Measurements from ENCODE around the gene POU6F1. TPM values are rescaled to one million over a fixed set of nuclear protein-coding genes. Genes with fewer than 3 reads are reported as not detected.
A peak's percentile ranks its signal among the peaks of the same experiment; 100 is the strongest.
"Not testable (repeated sequence)": the region's sequence is repeated elsewhere in the genome, so short reads cannot be mapped to it uniquely, and the experiment has no call there.

Gene POU6F1
- total RNA-seq, 1 donor from 2014 or later: 3.0 TPM

DNA sequence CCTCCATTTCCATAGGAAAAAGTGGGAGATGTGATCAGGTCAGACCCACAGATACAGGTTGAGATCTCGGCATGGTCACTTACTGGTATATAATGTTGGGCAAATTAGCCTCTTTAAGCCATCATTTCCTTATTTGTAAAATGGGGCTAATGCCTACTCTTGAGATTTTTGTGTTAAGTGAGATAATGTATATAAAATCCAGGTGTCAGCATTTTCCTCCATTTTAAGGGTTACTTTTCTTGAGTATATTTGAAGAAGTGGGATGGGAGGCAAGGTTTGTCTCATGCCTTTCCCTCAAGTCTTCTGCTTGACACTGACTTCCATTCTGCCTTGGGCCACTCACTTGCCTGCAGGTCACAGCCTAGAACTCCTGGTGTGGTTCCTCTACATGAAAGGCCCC is 10.1 kb upstream of the POU6F1 start:
- no peak for DNase-seq (ENCODE audit: low read depth in 2 of 2)

DNA sequence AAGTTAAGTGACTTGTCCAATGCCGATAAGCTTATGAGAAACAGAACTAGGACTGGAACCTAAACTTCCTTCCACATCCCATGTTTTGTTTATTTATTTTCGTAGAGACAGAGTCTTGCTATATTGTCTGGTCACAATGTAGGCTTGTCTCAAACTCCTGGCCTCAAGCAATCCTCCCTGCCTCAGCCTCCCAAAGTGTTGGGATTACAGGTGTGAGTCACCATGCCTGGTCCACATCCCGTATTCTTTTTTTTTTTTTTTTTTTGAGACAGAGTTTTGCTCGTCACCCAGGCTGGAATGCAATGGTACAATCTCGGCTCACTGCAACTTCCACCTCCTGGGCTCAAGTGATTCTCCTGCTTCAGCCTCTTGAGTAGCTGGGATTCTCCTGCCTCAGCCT is 9.2 kb upstream of the POU6F1 start:
- DNase-seq (ENCODE audit: low read depth in 2 of 2): not testable (repeated sequence)

DNA sequence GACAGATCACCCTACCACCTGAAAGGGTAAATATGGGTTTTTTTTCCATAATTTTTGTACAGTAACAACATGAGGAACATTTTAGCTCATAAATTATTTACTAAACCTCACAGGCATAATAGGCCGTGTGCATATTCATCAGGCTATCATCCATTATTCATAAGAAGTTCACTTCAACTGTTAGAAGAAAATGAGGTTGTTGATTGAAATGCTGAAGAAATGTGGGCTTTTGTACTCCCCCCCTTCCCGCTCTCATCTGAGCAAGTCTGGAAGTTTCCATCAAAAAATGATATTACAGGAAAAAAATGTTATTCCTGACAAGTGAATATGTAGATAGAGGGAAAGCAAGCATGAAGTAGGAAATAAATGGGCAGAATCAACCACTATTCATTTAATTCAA is 7.9 kb upstream of the POU6F1 start:
- no peak for DNase-seq (ENCODE audit: low read depth in 2 of 2)

DNA sequence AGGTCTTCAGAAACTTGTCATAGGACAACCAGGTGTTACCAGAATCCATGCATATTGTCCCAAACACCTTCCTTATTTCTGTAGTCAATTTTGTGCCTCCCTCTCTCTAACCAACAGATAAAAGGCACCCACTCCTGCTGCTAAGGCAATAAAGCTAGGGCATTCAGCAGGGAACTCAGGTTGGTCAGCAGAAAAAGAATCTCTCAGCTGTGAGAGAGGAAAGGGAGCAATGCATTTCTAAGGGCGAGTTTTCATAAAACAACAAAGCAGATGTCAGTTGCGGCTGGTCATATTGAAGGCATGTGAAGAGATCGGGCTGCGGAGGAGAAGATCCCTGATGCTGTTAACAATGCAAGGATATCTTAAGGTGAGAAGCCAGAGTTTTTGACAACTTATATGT is 7.4 kb upstream of the POU6F1 start:
- DNase-seq (ENCODE audit: low read depth in 2 of 2): no peak

DNA sequence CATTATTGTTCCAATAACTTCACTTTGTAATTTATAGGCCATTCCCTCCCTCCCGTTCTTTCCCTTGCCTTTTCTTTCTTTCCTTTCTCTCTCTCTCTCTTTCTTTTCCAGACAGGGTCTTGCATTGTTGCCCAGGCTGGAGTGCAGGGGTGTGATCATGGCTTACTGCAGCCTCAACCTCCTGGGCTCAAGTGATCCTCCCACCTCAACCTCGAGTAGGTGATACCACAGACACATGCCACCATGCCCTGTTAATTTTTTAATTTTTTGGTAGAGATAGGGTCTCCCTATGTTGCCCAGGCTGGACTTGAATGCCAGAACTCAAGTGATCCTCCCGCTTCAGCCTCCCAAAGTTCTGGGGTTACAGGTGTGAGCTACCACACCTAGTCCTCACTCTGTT is 6.8 kb upstream of the POU6F1 start:
- no peak for DNase-seq (ENCODE audit: low read depth in 2 of 2)

DNA sequence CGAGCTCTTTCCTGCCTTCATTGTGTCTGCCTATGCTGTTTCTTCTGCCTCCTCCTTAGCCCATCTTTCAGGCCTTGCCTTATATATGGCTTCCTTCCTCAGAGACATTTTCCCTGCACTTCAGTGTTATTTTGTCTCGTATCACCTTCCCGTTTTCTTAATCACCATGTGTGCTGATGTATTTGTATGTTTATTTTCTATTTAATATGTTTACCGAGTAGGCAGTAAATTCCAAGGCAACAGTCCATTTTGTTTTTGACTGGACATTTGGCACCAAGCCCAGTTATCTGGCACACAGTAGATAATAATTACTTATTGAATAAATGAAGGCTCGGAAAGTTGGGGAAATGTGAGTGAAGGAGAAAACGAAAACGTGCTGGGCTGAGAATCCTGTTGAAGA is 4.6 kb upstream of the POU6F1 start:
- DNase-seq (ENCODE audit: low read depth in 2 of 2): peak; percentile 38 to 69

DNA sequence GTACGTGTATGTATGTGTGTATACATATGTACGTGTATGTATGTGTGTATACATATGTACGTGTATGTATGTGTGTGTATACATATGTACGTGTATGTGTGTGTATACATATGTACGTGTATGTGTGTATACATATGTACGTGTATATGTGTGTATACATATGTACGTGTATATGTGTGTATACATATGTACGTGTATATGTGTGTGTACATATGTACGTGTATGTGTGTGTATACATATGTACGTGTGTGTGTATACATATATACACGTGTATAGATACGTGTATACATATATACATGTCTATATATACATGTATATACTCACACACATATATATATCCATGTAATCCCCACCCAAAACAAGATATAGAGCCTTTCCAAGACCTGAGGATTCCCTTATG is 2.0 kb upstream of the POU6F1 start:
- not testable (repeated sequence) for DNase-seq (ENCODE audit: low read depth in 2 of 2)

DNA sequence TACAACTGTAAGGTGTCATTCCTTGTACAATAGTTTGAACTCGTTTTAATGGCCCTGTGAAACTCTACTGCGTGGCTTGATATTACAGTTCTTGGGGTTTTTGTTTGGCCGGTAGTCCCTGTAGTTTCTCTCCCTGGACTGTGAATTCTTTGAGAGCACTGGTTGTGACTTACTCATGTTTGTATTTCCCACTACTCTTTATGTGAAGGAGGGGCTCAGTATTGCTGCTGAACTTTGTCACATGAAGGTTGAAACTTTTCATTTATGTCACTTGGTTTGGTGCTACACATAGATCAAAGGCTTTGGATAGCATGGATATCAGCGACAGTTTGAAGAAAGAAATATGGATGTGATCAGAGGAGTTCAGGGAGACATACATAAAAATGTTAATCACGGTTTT is 1.5 kb upstream of the POU6F1 start:
- no peak for DNase-seq (ENCODE audit: low read depth in 2 of 2)

DNA sequence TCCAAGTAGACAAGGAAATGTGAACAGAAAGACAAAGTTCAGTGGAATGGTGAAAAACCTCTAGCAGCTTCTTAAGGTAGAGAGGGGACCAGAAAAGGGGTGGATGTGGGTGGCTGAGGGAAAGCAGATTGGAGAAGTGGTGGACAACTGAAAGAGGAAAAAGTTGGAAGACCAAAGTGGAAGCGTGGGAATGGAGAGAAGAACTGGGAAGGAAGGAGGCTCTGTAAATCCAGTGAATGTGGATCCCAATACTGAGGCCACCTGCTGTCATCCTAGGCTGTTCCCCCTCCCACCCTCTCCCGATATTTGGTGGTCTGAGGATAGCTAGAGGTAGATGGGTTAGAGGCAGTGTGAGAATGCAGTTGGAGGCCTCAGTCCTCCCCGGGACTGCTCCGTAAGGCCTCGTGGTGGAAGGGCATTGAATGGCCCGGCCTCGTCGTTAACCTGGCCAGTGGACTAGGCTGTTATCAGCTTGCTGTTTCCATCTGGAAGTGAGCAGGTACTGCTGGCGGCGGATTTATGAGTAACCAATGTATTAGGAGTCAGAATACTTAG is 822 bp upstream of the POU6F1 start:
- DNase-seq (ENCODE audit: low read depth in 2 of 2): peak; percentile 41 to 52

DNA sequence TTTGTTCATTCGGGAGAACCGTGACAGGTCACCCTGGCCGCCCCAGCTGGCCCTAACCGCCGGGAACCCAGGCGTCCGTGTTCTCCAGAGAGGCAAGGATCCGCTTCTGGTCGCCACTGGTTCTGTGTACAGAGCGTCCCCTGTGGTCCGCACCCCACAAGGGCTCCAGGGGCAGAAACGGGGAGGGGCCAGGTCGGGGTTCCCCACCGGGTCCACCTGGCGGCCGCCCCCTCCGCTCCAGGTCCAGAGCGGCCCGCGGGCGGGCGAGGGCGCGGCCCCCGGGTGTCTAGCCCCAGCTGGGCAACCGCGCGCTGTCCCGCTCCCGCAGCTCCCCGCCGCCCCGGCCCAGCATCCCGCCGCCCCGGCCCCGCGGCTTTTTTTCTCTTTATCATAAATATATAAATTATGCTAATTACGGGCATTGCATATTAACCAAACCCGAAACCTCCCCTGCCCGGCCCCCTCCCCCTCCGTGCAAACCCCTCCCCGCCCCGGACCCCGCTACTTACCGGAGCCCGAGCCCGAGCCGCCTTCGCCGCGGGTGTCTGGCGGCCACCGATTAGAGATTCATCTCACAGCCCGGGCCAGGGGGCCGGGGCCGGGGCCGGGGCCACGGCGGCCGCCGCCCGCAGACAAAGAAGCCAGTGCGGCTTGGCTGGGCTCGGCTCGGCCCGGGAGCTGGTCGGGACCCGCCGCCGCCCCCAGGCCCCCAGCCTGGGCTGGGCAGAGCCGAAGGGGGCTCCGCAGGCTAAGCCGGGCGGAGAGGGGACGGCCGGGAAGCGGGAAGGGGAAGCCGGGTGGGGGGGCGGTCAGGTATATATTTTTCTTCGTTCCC is 512 bp downstream of the POU6F1 start:
- peak; percentile 46 to 58 for DNase-seq (ENCODE audit: low read depth in 2 of 2)

DNA sequence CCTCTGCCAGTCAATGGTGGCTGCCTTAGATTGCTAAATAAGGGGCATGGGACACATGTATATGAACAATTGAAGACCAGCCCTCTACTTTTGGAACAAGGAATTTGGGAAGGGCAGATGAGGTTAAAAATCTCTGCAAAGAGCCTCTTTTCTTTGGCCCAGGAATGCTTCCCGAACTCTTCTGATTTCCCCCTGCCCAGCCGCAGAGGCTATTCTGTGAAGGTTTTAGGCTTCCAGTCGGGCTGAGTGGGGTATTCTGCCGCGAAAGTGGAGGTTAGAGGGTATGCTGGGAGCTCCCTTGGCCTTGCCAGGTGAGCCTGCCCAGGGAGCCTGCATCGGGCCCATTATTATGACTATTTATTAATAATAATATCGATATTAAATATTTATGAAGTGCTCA is 1.2 kb downstream of the POU6F1 start:
- DNase-seq (ENCODE audit: low read depth in 2 of 2): no peak

DNA sequence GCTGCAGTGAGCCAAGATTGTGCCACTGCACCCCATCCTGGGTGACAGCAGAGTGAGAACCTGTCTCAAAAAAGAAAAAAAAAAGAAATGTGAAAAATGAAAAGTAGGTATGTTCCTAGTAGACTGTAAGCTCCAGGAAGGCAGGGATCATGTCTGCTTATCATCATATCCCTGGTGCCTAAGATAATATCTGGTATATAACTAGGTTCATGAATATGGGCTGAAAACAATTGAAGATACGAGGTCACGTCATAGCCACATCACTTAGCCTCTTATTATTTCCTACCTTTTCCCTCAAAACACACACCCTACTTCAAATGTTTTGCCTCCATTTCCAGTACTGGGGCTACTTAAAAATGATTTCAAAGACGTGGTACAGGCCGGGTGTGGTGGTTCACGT is 3.0 kb downstream of the POU6F1 start:
- no peak for DNase-seq (ENCODE audit: low read depth in 2 of 2)

DNA sequence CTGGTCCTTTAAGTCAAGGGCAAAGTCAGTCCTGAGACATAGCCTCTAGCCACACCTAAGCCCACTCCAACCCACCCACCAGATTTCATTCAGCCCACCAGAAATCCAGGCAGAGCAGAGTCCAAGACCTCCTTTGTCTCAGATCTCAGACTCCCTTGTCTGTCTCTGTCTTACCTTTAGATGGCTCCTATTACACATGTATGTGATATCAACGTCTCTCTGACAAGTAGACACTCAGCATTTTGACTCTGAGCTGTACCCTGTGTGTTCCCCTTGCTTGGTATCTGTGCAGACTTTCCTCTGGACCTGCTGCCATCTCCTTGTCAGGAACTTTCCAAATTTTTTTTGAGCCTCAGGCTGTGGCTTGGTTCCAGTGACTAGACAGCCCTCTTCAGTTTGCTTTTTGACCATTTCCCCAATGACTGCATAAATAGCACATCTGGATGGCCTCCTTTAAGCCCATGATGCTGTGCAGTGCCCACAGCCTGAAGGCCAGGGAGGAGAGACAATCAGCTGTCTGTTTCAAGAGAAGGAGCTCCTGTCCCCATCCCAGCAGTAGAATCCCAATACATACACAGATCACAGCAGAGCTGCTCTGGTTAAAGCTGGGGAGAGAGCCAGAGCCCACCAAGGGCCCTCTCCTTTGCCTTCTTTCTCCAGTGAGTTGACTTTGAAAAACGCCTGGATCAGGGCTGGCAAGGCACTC is 7.0 kb downstream of the POU6F1 start:
- no peak for DNase-seq (ENCODE audit: low read depth in 2 of 2)

DNA sequence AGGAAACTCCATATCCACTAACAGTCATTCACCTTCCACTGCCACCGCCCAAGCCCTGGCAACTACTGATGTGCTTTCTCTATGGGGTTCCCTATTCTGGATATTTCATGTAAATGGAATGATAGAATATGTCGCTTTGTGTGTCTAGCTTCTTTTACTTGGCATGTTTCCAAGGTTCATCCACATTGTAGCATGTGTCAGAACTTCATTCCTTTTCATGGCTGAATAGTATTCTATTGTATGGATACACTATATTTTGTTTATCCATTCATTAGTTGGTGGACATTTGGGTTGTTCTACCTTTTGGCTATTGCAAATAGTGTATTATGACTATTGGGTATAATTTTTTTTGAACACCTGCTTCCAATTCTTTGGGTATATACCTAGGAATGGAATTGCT is 8.6 kb downstream of the POU6F1 start:
- DNase-seq (ENCODE audit: low read depth in 2 of 2): no peak

DNA sequence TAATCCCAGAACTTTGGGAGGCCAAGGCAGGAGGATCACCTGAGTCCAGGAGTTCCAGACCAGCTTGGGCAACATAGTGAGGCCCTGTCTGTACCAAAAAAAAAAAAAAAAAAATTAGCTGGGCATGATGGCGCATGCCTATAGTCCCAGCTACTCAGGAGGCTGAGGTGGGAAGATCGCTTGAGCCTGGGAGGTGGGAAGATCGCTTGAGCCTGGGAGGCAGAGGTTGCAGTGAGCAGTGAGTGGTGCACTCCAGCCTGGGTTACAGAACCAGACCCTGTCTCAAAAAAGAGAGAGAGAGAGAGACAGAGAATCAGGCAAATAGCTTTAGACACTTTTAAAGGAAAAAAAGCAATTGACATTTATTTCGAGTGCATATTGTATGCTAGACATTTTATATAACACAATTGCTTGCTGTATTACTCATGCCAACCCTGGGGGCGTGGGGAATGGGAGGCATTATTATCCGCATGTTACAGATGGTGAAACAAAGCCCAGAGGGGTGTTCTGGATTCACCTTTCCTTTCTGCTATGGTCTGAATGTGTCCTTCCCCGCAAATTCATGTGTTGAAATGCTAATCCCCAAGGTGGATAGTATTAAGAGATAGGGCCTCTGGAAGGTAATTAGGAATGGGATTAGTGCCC is 9.7 kb downstream of the POU6F1 start:
- no peak for DNase-seq (ENCODE audit: low read depth in 2 of 2)

DNA sequence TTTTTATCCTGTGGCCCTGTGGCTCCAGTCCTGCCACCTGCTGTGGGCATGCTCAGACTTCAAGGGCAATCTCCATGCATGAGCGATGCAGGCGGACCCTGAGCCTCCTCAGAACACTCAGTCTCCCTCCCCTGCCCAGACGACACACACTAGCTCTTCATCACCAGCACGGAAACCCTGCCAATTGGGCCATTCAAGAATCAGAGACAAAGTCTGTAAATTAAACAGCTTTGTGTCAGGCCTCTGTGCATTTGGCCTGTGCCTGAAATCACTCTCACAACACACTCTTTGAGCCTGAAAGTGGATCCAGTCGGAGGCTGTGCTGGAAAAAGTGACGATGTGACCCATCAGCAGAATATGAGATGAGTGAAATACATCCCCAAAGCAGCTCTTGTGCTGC is 12.5 kb downstream of the POU6F1 start:
- DNase-seq (ENCODE audit: low read depth in 2 of 2): no peak

DNA sequence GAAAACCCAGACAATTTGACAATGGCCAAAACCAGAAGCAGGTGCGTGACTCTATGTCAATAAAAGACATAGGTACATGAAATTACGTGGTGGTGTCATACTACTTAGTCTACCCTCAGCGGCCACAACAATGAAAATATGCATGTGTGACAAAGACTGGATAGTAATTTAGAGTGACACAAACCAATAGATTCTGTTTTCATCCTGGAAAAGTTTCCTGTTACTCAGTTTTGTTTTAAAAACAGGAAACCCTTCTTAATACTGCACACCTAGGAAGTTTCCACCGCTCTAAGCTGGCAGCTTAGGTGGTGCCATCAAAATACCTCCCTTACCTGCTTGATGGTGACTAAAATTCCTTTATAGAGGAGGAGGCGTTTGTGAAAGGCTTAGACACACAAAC is 15.1 kb downstream of the POU6F1 start:
- DNase-seq (ENCODE audit: low read depth in 2 of 2): peak in 1 of 2 donors; percentile 25

DNA sequence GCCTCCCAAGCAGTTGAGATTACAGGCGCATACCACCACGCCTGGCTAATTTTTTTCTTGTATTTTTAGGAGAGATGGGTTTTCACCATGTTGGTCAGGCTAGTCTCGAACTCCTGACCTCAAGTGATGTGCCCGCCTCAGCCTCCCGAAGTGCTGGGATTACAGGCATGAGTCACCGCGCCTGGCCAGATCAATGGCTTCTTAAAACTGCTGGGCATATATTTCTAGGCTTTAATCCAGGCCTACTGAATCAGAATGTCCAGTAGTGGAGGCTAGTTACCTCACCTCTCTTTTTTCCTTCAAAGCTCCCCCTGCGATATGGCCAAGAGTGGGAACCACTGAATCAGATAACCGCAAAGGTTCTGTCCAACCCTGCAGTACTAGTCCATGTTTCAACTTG is 17.1 kb downstream of the POU6F1 start:
- no peak for DNase-seq (ENCODE audit: low read depth in 2 of 2)

DNA sequence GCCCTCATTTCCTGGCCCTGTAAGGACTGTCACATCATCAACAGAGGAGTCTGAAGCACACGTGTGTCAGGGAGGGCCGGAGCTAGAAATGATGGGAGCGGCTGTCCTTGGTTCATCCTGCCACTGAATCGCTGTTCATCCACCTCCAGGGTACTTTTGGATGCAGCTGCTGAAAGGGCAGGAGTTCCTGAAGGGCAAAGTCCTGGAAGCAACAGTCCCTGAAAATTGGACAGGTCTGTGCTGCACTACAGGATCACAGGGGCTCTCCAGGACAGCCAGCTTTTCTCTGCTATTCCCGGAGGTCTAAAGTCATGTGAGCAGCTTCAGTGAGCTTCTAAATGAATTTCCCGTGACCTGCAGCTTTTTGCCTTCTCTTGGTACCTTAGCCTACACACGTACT is 17.7 kb downstream of the POU6F1 start:
- no peak for DNase-seq (ENCODE audit: low read depth in 2 of 2)

DNA sequence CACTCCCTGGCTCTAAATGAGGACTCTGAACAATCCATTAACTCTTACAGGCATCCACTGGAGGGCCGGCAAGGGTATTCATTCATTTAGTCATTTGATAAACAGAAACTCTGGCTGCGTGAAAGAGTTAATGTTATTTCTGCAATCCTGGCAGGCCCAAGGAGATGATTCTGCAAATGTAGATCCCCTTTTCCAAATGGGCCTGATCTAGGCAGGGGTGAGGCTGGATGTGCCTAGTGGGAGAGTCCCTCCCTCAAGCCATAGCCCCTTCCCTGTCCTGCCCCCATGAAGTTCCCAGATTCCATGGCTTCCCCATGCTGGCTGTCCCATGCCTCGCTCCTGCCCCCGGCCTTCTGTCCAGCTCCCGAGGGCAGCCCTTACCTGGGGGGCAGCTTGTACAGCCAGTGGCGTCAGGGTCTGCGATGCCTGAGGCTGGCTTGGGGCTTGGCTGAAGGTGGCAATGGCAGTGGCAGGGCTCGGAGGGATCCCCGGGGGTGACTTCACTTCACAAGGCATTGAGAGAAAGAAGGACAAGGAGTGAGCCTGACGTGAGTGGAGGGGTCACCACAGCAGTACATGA is 18.4 kb downstream of the POU6F1 start:
- DNase-seq (ENCODE audit: low read depth in 2 of 2): no peak

DNA sequence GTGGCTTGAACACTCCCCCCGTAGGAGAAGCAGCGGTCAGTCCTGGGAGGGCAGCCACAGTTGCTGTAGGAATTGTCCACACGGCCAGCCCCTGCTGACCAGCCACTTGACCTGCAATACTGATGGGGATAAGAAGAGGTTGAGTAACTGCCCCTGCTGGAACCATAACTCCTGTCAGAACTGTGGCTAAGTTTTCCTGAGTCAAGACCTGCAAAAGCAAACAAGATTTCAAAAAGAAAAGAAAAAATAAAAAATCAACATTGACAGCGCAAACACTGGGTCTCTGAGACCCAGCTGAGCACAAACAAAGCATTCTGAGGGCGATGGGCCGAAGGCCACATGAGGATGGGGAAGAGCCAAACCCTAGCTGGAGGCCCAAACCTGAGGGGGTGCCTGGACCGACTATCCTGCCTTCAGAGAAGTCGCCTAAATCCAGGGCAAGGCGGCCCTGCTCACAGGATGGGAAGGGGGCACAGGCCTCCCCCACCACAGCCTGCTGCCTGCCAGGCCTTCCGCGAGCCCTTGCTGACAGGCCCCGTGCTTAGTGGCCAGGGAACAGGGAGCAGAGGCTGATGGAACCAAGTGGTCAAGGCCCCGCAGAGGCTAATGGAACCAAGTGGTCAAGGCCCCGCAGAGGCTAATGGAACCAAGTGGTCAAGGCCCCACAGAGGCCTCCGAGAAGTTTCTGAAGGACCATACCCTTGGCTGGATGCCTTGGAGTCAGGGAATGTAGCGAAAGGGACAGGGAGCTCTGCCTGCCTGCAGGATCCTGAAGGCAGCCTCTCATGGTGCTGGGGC is 19.1 kb downstream of the POU6F1 start:
- DNase-seq (ENCODE audit: low read depth in 2 of 2): no peak

Measured in lung microvascular endothelial cell (primary cell).